HFFc6 (cell line): Measurements from ENCODE around the gene ADGRA1. TPM values are rescaled to one million over a fixed set of nuclear protein-coding genes. Genes with fewer than 3 reads are reported as not detected.

Source experiments
- DNase-seq: peaks from one replicate; pipeline ENCODE4 v3.0.0-alpha.2; 2018
- H3K27ac Mint-ChIP-seq: 2 replicates; pipeline ENCODE4 v1.8.0; 2020; ENCODE audit warnings: mild to moderate bottlenecking, mixed read lengths
- H3K27me3 Mint-ChIP-seq: 2 replicates; pipeline ENCODE4 v1.8.0; 2021; ENCODE audit warnings: mild to moderate bottlenecking, moderate library complexity, mixed read lengths; ENCODE audit not compliant: insufficient read depth
- H3K36me3 Mint-ChIP-seq: 2 replicates; pipeline ENCODE4 v1.8.0; 2021; ENCODE audit warnings: low read depth, mixed read lengths
- H3K4me1 Mint-ChIP-seq: 2 replicates; pipeline ENCODE4 v1.8.0; 2020; ENCODE audit warnings: low read depth, mixed read lengths
- H3K4me3 Mint-ChIP-seq: 2 replicates; pipeline ENCODE4 v1.8.0; 2020; ENCODE audit warnings: mild to moderate bottlenecking, moderate library complexity, mixed read lengths
- H3K9me3 Mint-ChIP-seq: 2 replicates; pipeline ENCODE4 v1.8.0; 2020; ENCODE audit warnings: mild to moderate bottlenecking, mixed read lengths
- CTCF ChIP-seq: fragments of 200-600 bp; sonication (generic); IDR thresholded peaks from 2 replicates; pipeline ENCODE4 v1.5.0; 2021; ENCODE audit warnings: antibody characterized with exemption, mild to moderate bottlenecking
- total RNA-seq, 6 experiments: library from RNA; stranded (reverse); fragmentation: NEBNext Ultra II Directional; extraction: Animal tissue kit (Norgen Biotek cat#: 25700); gene quantifications; 2 replicates in 1 of 6; 3 replicates in 5 of 6; pipeline ENCODE4 v1.2.3, GENCODE V29; 2021

Gene ADGRA1
- total RNA-seq, 6 experiments from 2014 or later, result not detected

DNA sequence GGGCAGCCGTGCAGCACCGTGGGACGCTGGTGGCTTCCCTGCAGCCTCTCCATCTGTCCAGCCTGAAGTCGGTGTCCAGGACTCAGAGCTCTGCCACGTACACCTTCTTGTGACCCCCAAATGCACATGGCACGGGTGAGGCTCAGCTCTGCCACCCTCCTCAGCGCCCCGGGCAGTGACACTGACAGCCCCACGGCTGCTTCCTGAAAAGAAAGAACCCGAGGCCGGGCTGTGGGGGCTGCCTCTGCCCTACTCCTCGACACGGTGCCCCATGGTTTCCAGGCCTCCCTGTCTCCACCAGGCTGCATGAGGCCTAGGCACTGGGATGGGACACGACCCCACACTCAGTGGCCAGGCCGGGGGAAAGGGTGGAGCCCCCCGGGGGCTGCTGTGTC is 13.7 kb downstream of the ADGRA1 start:
- H3K4me1 Mint-ChIP-seq, result no peaks in the 10 kb centered on the region
- H3K4me3 Mint-ChIP-seq, result no peak overlapping the region
- no peaks in the 10 kb centered on the region for H3K36me3 Mint-ChIP-seq
- H3K27me3 Mint-ChIP-seq, result peaks cover 8% of the 10 kb centered on the region
- H3K27ac Mint-ChIP-seq, result no peak overlapping the region
- no peak for DNase-seq
- TF ChIP-seq CTCF, result no peak
- peaks cover 4% of the 10 kb centered on the region; the same call in 1 of the 2 replicates for H3K9me3 Mint-ChIP-seq

- DNase-seq, result no peak
- no peak overlapping the region for H3K4me3 Mint-ChIP-seq
- TF ChIP-seq CTCF, result no peak
Measured at GRCh38 chr10:133102415-133103095, 14.8 kb downstream of the ADGRA1 start.

GRCh38 chr10:133103311-133103910 is 15.7 kb downstream of the ADGRA1 start:
- DNase-seq, result no peak
- no peak for TF ChIP-seq CTCF
- Mint-ChIP-seq H3K27ac (no peak overlapping the region), H3K27me3 (peaks cover 8% of the 10 kb centered on the region), H3K4me1 (no peaks in the 10 kb centered on the region), H3K4me3 (no peak overlapping the region), H3K36me3 (peaks cover 11% of the 10 kb centered on the region), H3K9me3 (peaks cover 23% of the 10 kb centered on the region)

More at GRCh38 chr10:133102415-133103095, 14.8 kb downstream of the ADGRA1 start:
- peaks cover 8% of the 10 kb centered on the region for H3K36me3 Mint-ChIP-seq
- H3K9me3 Mint-ChIP-seq, result peaks cover 15% of the 10 kb centered on the region
- no peak overlapping the region for H3K27ac Mint-ChIP-seq
- peaks cover 8% of the 10 kb centered on the region for H3K27me3 Mint-ChIP-seq
- no peaks in the 10 kb centered on the region for H3K4me1 Mint-ChIP-seq

- no peaks in the 10 kb centered on the region for H3K4me1 Mint-ChIP-seq
- H3K9me3 Mint-ChIP-seq, result peaks cover 28% of the 10 kb centered on the region
- H3K27me3 Mint-ChIP-seq, result peaks cover 4% of the 10 kb centered on the region
- H3K36me3 Mint-ChIP-seq, result peaks cover 11% of the 10 kb centered on the region
- DNase-seq, result no peak
- H3K4me3 Mint-ChIP-seq, result no peak overlapping the region
- no peak overlapping the region for H3K27ac Mint-ChIP-seq
- TF ChIP-seq CTCF, result no peak
Measured at GRCh38 chr10:133104068-133104962, 16.6 kb downstream of the ADGRA1 start.

DNA sequence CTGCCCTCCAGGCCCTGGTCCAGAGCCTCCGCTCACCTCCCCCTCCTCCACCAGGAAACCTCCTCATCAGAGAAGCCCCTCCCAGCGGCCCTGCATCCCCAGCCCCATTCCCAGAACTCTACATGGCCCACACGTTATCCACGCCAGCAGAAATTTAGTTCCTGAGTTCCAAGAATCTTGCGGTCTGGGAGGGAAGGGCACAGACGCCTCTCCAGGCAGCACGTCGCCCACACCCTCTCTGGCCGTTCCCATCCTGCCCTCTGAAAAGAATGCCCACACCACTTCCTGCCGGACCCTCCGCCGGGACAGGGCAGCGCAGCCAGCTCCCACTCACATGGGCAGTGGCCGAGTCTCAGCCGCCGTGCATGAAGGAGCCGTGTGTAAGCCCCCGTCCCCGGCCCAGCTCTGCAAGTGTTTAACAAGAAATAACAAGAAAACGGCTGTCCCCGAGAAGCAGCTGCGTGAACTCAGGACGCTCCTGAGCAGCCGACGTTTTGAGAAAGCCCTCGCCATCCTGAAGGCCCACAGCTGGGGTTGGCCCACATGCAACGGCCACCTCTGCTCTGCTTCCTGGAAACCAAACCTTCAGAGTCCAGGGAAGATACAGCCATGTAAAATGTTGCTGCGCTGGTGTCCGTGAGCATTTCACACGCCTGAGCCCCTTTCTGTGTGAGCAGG is 17.4 kb downstream of the ADGRA1 start:
- H3K36me3 Mint-ChIP-seq, result peaks cover 11% of the 10 kb centered on the region
- H3K9me3 Mint-ChIP-seq, result peaks cover 33% of the 10 kb centered on the region
- DNase-seq, result no peak
- TF ChIP-seq CTCF, result no peak
- H3K4me1 Mint-ChIP-seq, result no peaks in the 10 kb centered on the region
- H3K27me3 Mint-ChIP-seq, result peaks cover 4% of the 10 kb centered on the region
- no peak overlapping the region for H3K27ac Mint-ChIP-seq
- no peak overlapping the region for H3K4me3 Mint-ChIP-seq
